HK-2 (cell line): Measurements from ENCODE around the gene CNOT2.
"Not testable (repeated sequence)": the region's sequence is repeated elsewhere in the genome, so short reads cannot be mapped to it uniquely, and the experiment has no call there.

ENCODE experiments used
- DNase-seq: peaks from one replicate; pipeline ENCODE4 v3.0.0-alpha.2; 2018; ENCODE audit not compliant: unreplicated experiment

CNOT2 gene

DNA sequence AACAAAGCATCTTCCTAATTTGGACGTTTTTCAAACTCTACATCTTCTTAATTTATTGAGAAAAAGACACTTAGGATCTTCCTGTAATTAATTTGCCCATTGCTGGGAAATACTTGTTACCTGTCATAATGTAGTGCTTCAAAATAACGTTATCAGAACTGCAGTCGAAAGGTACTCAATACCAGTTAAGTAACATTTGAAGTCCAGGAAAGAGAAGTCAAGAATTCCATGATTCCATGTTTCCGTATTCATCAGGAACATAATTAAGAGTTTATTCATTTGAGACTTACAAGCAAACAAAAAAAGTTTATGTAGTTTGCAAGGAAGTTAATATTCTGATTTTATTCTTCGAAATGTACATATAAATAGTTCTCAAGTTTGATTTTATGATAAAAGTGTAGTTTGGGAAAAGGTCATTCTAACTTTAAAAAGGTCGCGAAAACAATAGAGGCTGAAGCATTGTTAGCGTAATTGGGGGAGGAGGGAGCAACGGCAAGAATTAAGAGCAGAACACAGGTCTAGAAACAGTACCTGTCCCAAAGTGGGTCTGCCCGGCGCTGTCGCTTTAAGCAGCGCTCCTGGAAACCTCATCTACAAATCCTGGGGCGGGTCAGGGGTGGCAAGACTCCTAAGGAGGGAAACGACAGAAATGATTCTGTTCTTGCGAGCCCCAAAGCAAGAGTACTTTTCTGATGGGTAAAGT lies 121.6 kb downstream of the CNOT2 start:
- no peak for DNase-seq

DNA sequence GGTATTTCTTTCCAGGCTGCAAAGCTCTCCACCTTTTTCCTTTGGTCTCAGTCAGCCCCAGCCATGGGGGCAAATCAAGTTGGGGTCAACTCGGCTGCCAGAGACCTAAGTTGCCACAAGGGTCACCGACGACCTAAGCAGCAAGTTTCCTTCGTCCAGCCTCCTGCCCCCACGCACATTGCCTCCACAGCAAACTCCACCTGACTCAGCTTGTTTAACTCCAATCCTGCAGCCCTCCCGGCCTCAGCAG lies 122.1 kb downstream of the CNOT2 start:
- DNase-seq = no peak

DNA sequence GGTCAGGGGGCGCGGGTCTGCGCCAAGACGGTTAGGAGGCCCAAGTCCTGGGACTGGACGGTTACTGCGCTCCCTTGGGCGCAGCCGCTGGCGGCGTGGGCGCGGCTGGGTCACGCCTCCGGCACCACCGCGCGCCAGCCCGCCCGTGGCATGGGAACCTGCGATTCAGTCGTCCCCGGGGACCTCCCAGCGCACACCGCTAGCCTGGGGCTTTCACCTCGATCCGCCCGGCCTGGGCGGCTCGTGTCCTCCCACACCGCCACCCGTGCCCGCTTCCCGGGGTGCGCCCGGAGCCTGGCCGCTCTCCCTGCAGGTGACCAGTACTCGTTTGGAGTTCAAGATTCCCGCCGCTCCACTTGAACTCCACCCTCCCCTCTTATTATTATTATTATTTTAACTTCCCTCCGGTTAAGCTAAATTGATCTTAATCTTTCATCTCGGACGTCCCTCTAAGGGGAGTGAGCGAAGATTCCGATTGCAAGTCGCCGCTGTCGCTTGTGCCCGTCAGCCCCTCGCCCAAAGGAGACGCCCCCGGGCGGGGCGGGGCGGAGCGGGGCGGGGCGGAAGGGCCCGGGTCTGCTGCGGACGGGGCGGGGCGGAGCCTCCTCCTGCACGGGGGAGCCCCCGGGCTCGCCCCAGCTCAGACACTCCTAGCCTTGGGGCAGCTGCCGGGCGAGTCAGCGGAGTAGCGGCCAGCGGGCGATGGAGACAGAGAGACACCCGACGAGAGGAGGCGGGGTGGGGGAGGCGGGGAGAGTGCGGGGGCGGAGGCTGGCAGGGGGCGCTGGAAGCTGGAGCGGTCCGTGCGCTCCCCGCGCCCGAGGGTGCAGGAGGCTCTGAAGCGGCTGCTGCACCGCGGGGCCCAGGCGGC lies 122.7 kb downstream of the CNOT2 start, which contains the start of gene KCNMB4:
Gene KCNMB4, plus strand, starts transcription at position 643 of the 871 bp plus-strand sequence. CDS start 445 bp downstream, outside the sequence.
- peak; percentile 57 for DNase-seq

DNA sequence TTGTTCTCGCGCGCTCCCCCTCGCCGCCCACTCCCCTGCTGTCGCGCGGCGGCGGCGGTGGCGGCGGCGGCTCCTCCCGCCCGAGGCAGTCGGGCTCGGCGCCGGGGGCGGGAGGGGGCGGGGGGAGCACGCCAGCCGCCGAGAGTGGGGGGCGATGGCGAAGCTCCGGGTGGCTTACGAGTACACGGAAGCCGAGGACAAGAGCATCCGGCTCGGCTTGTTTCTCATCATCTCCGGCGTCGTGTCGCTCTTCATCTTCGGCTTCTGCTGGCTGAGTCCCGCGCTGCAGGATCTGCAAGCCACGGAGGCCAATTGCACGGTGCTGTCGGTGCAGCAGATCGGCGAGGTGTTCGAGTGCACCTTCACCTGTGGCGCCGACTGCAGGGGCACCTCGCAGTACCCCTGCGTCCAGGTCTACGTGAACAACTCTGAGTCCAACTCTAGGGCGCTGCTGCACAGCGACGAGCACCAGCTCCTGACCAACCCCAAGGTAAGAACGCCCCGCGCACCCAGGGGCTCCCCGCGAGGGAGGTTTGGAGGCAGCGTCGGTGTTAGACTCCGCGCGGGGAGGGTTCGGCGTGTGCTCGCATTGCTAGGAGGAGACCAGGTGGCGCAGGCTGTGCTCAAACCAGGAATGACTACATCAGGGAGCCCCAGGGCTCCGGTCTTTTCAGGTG lies 123.5 kb downstream of the CNOT2 start:
- DNase-seq = peak; percentile 38

DNA sequence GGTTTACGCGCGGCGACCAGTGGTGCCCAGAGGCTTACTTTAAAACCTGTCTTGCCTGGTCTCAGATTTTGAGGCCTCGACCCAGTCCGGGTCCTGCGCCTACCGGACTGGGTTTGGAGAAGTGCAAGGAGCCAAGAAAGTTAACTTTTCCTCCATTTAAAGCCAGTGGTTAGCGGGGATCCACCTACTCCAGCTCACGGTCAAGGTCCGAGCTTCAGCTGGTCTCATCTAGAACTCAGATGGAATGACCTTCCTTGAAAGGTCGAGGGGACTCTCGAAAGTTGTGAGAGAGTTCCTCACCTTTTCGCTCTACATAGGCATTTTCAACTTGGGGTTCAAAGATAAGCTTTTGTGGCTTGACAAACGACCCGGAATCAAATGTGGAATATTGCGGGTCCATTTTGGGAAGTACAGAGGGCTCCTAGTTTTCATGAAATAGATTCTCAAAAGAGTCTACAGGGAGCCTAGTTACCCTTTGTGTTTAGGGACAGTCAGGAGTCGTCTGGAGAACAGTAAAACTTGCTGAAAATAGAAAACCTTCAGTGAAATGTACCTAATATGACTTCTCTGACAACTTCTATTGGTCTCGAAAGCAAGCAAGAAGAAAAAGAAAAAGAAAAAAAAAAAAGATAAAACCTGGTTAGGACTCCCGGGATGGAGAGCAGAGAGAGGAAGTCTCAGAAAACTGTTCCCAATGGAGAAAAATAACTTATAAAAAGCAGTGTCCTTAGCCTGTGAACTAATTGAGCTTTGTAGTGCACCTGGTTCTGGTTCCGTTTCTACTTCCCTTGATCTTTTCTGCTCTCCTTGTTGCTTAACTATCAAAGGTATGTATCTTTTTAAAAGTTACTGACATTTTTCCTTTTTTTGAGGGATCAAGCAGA lies 124.3 kb downstream of the CNOT2 start:
- DNase-seq = no peak

DNA sequence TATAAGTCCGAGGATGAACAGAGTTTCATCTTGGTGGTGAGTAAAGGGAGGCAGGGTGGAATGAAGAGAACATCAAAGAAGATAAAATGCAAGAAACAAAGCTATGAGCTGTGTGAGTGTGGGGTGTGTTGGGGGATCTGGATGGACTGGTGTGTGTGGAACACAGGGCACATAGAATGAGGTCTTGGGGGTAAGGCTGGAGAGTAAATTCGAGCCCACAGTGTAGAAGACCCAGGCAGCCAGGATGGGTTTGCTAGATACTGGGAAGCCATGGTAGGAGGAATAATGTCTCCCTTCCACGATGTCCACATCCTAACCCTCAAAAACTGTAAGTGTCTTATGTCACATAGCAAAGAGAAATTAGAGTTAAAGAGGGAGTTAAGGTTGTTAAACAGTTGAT lies 129.6 kb downstream of the CNOT2 start:
- DNase-seq = no peak

DNA sequence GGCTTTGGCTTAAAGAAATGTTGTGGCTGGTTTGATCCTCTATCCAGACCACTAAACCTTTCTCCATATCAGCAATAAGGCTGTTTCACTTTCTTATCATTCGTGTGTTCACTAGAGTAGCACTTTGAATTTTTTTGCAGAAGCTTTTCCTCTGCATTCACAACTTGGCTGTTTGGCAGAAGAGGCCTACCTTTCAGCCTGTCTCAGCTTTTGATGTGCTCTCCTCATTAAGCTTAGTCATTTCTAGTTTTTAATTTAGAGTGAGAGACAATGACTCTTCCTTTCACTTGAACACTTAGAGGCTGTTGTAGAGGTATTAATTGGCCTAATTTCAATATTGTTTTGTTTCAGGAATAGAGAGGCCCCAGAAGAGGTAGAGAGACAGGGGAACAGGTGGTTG lies 136.6 kb downstream of the CNOT2 start:
- no peak for DNase-seq

DNA sequence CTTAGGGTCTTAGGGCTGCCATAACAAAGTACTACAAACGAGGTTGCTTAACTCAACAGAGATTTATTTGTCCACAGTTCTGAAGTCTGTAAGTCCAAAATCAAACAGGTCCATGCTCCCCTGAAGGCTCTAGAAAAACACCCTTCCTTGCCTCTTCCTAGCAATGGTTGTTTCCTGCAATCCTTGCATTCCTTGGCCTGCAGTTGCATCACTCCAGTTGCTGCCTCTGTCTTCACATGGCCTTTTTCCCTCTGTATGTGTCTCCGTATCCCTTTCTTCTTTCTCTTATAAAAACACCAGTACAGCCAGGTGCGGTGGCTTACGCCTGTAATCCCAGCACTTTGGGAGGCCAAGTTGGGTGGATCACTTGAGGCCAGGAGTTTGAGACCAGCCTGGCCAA lies 140.3 kb downstream of the CNOT2 start:
- DNase-seq = no peak

DNA sequence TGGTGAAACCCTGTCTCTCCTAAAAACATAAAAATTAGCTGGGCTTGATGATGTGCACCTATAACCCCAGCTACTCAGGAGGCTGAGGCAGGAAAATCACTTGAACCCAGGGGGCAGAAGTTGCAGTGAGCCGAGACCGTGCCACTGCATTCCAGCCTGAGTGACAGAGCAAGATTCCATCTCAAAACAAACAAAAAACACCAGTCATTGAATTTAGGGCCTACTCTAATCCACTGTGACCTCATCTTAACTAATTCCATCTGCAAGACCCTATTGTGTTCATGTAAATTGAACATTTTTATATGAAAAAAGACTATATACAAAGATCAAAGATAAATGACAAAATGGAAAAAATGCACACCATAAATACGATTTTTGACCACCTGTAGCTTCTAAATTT lies 140.7 kb downstream of the CNOT2 start:
- DNase-seq = no peak

DNA sequence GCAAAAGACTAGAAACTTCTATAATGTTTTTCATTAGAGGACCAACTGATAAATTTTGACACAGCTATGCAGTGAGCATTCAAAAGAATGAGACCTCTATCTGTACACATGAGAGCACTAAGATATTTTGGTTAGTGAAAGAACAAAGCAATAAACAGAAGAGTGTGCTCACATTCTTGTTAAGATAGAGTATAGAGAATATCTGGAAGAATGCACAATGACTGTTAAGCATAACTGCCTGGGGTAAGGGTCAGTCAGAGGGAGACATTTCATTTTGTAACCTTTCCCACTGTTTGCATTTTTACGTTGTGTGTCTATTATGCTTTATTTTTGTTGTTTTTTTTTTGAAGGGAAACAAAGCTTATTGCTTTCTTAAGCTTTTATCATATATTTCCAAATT lies 143.5 kb downstream of the CNOT2 start:
- no peak for DNase-seq

DNA sequence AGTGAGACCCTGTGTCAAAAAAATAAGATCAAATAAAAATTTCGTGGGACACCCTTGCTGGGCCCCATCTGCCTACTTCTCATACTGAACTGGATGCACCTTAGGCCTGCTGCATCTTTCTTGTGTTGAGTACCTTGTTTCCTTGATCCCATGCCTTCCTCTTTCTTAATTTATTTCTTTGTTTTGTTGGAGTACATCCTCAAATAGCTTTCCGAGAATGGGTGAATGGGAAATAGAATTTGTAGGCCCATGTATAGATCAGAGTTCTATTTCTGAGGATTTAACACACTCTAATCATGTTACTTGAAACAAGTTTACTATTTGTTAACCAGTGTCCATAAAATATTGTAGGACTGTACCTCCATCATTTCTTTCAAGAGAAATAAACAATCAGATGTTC lies 146.4 kb downstream of the CNOT2 start:
- no peak for DNase-seq

DNA sequence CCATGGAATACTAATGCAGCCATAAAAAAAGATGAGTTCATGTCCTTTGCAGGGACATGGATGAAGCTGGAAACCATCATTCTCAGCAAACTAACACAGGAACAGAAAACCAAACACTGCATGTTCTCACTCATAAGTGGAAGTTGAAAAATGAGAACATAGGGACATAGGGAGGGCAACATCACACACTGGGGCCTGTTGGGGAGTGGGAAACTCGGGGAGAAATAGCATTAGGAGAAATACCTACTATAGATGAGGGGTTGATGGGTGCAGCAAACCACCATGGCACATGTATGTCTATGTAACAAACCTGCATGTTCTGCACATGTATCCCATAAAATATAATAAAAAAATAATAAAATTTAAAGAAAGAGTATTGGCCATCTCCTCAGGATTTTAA lies 149.4 kb downstream of the CNOT2 start:
- not testable (repeated sequence) for DNase-seq

DNA sequence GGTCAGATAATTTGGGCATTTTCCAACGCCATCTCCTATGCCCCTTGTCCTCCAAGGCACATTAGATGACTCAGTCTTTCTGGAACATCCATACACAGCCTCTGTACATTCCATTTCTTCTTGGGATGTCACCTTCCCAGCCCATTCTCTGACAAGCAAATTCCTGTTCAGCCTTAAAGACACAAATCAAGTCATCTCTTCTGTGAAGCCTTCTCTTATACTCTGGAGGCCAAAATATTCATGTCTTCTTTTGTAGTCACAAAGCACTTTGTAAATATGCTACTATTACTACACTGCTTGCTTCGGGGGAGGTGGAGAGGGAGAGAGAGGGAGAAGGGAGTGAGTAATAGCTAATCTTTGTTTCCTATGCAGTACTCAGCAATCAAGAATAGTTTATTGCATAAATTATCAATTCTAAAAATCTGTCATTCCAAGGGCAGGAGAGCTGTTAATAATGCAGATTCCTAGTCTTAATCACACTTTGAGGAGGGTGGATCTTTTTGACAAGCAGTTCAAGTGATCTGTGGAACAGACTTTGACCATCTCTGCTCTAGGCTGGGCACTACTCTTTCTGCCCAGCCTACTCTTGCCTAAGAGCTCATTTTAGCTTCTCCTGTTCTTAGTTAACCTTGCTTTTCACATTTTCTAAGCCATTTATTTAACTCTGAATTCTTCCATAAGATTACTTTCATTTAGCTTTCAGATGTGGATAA lies 150.7 kb downstream of the CNOT2 start:
- no peak for DNase-seq

DNA sequence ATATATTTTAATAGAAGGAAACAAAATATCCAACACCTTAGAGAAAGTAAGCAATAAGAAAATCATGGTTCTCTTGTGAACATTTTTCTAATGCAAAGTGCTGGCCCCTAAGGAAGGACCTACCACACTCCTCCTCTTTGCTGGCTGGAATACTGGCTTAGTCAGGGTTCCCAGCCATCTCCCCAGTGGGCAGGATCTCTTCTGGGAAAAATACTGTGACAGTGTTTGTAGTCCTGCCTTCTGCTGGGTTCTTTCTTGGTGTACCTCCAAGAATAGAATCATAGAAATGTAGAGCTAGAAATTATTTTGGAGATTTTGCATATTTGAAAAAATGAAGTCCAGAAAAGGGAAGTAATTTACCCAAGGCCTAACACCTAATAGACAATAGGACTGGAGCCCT lies 154.8 kb downstream of the CNOT2 start:
- DNase-seq = no peak

DNA sequence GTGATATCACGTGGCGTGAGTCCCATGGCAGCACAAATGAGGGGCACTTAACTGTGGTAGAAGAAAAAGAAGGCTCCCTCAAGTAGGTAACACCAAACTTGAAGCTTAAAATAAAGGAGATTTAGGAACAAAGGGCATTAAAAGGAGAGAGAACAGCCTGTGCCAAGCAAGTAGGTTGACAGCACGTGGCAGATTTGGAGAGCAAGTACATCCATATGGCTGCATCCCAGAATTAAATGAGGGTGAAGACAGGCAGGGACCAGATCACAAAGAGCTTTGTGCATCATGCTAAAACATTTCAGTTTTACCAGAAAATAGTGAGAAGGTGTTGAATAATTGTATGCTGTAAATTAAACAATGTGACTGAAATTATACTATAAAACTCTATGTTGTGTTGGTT lies 155.6 kb downstream of the CNOT2 start:
- no peak for DNase-seq

DNA sequence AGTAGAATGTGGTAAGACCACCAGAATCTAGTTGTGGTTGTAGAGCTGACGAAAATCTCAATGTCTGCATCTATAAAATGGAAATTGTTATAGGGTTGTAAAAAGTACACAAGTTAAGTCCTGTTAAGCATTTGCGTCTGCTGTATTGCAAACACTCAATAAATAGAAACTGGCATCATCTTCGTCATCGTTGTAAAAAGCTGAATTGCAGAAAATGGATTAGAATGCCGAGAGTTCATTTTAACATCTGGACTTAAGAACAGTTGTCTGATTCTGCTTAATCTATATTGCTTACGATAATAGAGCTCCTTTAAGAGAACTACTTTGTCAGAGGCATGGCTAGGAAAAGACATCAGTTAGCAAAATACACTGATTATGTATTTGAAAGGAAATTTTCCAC lies 156.1 kb downstream of the CNOT2 start:
- no peak for DNase-seq

DNA sequence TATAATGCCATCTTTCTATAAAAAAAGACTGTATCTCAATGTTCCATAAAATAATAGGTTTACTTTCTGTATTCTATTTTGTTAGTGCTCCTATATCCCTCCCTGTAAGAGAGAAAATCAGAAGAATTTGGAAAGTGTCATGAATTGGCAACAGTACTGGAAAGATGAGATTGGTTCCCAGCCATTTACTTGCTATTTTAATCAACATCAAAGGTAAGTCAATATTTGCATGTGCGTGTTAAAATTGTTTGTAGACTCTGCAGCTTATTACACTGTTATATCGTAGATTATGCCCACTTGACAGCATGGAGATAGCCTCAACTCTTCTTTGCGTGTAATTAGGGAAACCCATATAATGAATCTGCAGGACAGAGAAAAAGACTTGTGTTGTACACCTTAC lies 156.9 kb downstream of the CNOT2 start:
- DNase-seq = no peak

DNA sequence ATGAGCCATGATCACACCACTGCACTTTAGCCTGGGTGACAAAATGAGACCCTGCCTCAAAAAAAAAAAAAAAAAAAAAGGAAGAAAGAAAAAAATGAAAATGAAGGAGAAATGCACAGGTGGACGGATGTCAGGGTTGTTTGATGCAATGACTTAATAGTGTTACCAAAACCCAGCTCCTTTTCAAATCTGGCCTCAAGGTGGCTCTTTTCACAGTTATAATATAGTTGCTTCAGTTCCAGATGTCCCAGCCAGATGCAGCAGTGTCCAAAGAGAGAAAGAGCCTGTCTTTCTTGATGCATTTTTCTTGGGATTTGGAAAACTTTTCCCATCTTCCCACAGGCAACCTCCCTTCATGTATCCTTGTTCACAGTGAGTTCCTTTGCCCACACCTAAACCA lies 159.4 kb downstream of the CNOT2 start:
- no peak for DNase-seq

DNA sequence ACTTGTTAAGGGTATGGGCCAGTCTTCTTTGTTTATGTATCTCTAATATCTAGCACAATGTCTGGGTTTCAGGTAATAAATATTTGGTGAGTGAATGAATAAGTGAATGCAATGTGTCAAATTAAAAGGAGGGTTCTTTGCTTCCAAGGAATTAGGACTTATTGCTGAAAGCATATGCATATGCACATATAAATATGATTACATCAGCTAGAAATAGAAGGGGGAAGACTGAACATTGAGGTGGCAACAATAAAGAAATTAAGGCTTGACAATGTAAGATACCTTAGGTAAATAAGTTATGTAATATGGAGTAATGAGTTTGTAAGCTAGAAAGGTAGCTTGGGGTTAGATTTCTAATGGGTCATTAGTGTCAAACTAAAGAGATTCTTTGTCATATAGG lies 160.6 kb downstream of the CNOT2 start:
- no peak for DNase-seq
